ENCODE results near the gene PDCD1.

PDCD1 gene

DNA sequence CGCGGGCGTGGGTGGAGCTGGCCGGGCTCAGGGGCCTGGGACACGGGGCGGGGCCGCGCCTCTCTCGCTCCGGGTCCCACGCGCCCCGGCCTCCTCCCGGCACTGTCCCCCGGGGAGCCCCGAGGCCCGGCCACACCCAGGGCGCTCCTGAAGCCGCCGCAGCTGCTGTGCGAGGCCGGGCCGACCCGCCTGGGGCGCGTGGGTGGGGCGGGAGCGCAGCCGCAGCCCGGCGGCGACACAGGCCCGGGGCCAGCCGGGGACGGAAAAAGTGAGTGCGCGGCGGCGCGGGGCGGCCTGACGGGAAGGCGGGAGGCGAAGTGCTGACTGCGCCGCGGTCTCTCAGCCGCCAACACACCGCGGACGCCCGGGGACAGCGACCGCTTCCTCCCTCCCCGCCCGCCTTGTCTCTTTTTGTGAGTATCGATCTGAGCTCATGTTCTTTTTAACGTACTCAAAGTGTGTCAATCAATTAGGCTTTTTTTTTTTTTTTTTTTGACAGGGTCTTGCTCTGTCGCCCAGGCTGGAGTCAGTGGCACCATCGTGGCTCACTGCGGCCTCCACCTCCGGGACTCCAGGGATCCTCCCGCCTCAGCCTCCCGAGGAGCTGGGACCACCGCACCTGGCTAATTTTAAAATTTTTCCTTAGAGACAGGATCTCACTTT lies 14.5 kb downstream of the PDCD1 start:
- DNase-seq (ENCODE audit: extremely low read depth, low read depth), result no peak

DNA sequence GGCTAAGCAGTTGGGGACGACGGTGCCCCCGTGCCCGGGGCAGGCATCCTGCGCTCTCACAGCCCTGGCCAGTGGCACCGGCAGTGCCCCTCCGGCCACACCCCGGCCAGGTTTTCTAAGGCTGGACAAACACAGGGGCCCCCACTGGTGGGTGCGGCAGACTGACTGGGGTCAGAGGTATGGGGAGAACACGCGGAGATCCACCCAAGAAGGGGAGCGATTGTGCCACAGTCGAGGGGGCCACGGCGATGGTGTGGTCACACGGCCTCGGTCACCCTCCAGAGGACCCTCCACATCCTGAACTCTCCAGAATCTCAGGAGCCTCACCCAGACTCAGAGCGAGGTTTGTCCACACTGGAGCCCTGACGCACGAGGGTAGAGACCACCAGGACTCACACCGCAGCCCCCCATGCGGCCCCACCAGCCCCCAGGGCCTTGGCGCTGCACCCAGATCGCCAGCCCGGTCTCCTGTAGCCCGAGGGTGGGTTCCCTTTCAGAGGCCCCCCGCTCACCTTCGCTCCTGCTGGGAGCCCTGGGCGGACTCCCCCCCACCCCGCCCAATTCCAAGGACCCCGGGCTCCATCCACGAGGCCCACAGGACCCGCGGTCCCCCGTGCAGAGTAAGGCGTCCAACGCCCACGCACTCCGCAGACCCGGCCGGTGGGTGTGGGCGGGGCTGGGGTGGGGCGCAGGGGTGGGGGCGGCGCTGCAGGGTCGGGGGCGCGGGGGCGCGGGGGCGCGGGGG lies 15.2 kb downstream of the PDCD1 start:
- no peak for DNase-seq (ENCODE audit: extremely low read depth, low read depth)
- TF ChIP-seq, protein P1, sequence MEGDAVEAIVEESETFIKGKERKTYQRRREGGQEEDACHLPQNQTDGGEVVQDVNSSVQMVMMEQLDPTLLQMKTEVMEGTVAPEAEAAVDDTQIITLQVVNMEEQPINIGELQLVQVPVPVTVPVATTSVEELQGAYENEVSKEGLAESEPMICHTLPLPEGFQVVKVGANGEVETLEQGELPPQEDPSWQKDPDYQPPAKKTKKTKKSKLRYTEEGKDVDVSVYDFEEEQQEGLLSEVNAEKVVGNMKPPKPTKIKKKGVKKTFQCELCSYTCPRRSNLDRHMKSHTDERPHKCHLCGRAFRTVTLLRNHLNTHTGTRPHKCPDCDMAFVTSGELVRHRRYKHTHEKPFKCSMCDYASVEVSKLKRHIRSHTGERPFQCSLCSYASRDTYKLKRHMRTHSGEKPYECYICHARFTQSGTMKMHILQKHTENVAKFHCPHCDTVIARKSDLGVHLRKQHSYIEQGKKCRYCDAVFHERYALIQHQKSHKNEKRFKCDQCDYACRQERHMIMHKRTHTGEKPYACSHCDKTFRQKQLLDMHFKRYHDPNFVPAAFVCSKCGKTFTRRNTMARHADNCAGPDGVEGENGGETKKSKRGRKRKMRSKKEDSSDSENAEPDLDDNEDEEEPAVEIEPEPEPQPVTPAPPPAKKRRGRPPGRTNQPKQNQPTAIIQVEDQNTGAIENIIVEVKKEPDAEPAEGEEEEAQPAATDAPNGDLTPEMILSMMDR (IDR thresholded peaks at IDR 0.05; ENCODE audit: low read depth, low read length), result no peak

More for the DNA sequence above, 14.5 kb downstream of the PDCD1 start:
- TF ChIP-seq, protein P1 (IDR thresholded peaks at IDR 0.05; ENCODE audit: low read depth, low read length), result no peak

DNA sequence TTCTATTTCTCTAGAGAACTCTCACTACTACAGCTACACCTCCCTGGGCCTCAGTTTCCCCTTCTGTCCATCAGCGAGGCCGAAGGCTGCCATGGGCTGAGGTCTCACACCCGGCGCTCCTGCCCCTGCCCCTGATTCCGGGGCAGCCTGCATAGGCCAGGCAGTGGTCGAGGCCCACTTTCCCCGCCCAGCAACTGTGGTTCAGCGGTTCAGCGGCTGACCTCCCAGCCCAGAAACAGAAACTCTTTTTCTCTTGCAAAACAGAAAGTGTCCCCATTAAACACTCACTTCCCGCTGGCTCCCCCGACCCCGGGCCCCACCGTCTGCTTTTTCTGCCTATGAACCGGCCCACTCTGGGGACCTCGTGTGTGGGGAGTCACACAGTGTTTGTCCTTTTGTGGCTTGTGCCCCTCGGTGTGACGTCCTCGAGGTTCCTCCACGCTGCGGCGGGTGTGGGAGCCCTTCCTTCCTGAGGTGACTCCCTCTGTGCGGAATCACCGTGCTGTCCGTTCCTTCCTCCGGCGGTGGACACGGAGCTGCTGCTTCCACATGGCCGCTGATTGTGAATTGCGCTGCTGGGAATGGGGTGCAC lies 16.0 kb downstream of the PDCD1 start:
- TF ChIP-seq, protein P1 (IDR thresholded peaks at IDR 0.05; ENCODE audit: low read depth, low read length), result no peak
- no peak for DNase-seq (ENCODE audit: extremely low read depth, low read depth)

DNA sequence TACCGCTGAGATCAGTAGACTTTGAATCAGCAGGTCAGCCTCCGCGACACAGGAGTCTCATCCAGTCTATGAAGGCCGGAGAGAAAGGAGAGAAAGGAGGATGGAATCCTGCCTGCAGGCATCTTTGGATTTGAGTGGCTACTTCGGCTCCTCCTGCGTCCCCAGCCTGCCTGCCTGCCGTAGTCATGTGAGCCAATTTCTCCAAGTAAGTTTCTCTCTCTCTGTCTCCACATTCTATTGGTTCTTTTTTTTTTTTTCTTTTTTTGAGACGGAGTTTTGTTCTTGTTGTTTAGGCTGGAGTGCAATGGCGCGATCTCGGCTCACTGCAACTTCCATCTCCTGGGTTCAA lies 16.7 kb downstream of the PDCD1 start:
- DNase-seq (ENCODE audit: extremely low read depth, low read depth), result no peak
- TF ChIP-seq, protein P1 (IDR thresholded peaks at IDR 0.05; ENCODE audit: low read depth, low read length), result no peak

DNA sequence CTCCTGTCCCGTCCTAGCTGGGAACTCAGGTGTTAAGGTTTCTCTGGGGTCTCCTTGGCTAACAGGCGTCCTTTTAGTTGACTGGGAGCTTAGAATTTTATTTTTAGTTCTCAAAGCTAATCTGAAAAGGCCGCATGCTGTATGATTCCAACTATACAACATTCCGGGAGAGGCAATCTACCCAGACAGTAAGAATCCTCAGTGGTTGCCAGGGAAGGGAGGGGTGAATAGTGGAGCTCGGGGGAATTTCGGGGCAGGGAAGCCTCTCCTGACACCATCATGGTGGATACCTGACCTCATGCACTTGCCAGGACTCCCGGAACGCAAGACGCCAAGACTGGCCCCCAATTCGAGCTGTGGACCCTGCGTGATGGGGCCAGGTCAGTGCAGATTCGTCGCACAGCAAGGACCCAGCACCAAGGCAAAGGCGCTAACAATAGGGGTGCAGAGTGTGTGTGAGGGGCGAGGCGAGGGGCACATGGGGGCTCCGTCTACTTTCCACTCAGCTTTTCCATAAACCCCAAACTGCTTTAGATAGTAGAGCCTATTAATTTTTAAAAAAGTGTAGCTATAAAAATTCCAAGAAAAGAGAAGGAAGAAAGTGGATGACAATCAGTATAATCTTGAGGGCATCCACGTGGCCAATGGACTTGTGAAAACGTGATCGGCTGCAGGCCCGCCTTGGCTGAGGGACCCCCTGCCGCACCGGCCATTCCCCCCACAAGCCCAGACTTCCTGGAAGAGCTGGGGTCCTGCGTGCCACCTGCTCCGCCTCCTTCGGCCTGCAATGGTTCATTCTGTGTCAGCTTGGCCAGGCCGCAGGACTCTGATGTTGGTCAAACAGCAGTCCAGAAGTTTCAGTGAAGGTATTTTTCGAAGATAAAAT lies 17.3 kb downstream of the PDCD1 start:
- TF ChIP-seq, protein P1 (IDR thresholded peaks at IDR 0.05; ENCODE audit: low read depth, low read length), result no peak
- DNase-seq (ENCODE audit: extremely low read depth, low read depth), result no peak

DNA sequence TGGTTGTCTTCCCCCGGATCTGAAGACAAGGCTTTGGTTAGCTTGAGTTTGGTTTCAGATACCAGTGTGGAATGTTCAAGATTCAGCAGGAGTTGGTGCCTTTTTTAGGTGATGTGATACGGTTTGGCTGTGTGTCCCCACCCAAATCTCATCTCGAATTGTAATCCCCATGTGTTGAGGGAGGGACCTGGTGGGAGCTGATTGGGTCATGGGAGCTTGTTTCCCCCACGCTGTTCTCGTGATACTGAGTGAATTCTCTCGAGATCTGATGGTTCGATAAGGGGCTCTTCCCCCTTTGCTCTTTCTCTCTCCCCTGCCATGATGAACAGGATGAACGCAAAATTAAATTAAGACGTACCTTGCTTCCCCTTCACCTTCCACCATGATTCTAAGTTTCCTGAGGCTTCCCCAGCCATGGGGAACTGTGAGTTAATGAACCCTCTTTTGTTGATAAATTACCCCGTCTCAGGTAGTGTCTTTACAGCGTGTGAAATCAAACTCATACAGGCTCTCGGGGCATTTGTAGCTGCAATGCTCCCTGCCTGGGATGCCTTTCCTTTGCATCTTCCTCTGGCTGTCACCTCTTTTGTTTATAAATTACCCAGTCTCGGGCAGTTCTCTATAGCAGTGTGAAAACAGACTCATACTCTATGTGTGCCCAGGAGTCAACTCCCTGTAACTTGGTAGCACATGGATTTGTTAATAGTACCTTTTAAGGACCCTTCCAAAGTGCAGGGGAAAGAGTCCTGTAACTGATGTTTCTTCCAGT lies 21.3 kb downstream of the PDCD1 start:
- DNase-seq (ENCODE audit: extremely low read depth, low read depth), result no peak

More for the DNA sequence above, 21.3 kb downstream of the PDCD1 start:
- TF ChIP-seq, protein P1 (IDR thresholded peaks at IDR 0.05; ENCODE audit: low read depth, low read length), result no peak

All from AG09319 (cell line).